Measurements from ENCODE around the gene SAT1.

DNA sequence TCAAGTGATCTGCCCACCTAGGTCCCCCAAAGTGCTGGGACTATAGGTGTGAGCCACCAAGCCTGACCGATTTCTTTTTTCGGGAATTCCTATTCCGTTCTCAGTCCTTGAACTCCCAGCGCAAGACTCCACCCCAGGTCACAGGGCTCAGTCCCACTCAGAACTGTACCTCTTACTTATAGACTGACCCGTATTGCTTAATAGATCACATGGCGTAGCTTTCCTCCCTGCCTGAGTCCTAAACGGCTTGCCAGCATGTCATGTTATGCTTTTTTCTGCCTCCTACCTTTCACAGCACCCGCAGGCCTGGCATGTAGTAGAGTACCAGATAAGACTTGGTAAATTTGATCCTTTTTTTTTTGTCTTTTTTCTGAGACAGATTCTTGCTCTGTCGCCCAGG lies 22.4 kb downstream of the SAT1 start:
- TF ChIP-seq, protein P1, sequence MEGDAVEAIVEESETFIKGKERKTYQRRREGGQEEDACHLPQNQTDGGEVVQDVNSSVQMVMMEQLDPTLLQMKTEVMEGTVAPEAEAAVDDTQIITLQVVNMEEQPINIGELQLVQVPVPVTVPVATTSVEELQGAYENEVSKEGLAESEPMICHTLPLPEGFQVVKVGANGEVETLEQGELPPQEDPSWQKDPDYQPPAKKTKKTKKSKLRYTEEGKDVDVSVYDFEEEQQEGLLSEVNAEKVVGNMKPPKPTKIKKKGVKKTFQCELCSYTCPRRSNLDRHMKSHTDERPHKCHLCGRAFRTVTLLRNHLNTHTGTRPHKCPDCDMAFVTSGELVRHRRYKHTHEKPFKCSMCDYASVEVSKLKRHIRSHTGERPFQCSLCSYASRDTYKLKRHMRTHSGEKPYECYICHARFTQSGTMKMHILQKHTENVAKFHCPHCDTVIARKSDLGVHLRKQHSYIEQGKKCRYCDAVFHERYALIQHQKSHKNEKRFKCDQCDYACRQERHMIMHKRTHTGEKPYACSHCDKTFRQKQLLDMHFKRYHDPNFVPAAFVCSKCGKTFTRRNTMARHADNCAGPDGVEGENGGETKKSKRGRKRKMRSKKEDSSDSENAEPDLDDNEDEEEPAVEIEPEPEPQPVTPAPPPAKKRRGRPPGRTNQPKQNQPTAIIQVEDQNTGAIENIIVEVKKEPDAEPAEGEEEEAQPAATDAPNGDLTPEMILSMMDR (IDR thresholded peaks at IDR 0.05) = no peak
- TF ChIP-seq POLR2A (IDR thresholded peaks at IDR 0.05) = no peak
